OCI-LY3 (cell line): ENCODE data around the gene MSN.

Source experiments
- CTCF ChIP-seq: fragments of 200-600, 300-600 bp; sonication (generic); IDR thresholded peaks from 2 replicates; pipeline ENCODE4 v1.5.1; 2014; ENCODE audit warnings: antibody characterized with exemption, low read length, low read depth
- EZH2phosphoT487 ChIP-seq: fragments of 200-600 bp; shearing (Covaris generic); IDR thresholded peaks from 2 replicates; pipeline ENCODE4 v1.6.1; 2018; ENCODE audit warnings: antibody characterized with exemption, mixed run types, low read depth

GRCh38 chrX:65647801-65648200 lies 19.7 kb upstream of the MSN start:
- TF ChIP-seq CTCF (no peak), EZH2phosphoT487 (no peak)
